DOHH2 (cell line): Measurements from ENCODE around the gene ZNF254.

Source experiments
- CTCF ChIP-seq: fragments of 200-600 bp; sonication (generic); IDR thresholded peaks from one replicate; pipeline ENCODE4 v1.5.1; 2014; ENCODE audit warnings: antibody characterized with exemption, mild to moderate bottlenecking, low read depth, low read length; ENCODE audit not compliant: poor library complexity, severe bottlenecking
- EZH2phosphoT487 ChIP-seq: fragments of 200-600 bp; sonication (generic); IDR thresholded peaks from 2 replicates; pipeline ENCODE4 v1.6.1; 2017; ENCODE audit warnings: borderline replicate concordance, mild to moderate bottlenecking, antibody characterized with exemption, low read length, moderate library complexity, mixed read lengths

DNA sequence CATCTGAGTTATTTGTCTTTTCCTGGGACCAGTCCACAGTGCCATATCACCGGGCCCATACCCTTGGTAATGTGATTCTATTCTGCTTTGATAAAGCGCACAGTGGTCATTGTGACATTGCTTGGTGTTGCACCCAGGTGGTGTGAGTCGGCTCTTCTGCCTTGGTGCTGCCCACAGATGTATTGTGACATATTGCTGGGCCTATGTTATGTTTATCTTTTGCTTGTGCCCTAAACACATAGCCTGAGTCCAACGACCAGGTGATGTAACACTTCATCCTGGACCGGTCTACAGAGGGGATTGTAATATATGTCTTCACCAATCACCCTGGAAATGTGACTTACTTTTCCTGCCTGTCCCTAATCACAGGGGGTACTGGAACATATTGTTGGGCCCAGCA, 23.7 kb upstream of the ZNF254 start:
- TF ChIP-seq CTCF (no peak), EZH2phosphoT487 (no peak)
